H1 (cell line): Measurements from ENCODE around the gene ENO4. TPM values are rescaled to one million over a fixed set of nuclear protein-coding genes. Genes with fewer than 3 reads are reported as not detected.

ENCODE experiments used
- POLR2AphosphoS5 ChIP-seq: IDR thresholded peaks from 2 replicates; pipeline ENCODE4 v1.6.1; 2011; ENCODE audit warnings: low read depth, low read length
- RNF2 ChIP-seq: fragments of 200-900, 300-1000 bp; sonication (generic); IDR thresholded peaks from 2 replicates; pipeline ENCODE4 v1.7.1; 2016; ENCODE audit warnings: borderline replicate concordance, low read depth, mild to moderate bottlenecking, antibody characterized with exemption, low read length; ENCODE audit not compliant: poor library complexity, severe bottlenecking; ENCODE audit errors: missing control alignments
- polyA plus RNA-seq, 7 experiments: library from polyadenylated mRNA; depleted of rRNA in 3 of 7; stranded (reverse) in 5 of 7; unstranded in 2 of 7; fragments of >200 nt in 5 of 7; fragments of 200-250 nt in 2 of 7; gene quantifications; 1 replicate in 5 of 7; 2 replicates in 1 of 7; 4 replicates in 1 of 7; pipeline versions ENCODE4 v1.2.1 to v1.2.3, GENCODE V29; 2011 to 2013; ENCODE audit warnings: missing spikeins in 2 of 7, mixed read lengths in 2 of 7
- total RNA-seq: library from RNA; stranded (reverse); fragmentation: NEBNext Ultra II Directional; extraction: Animal tissue kit (Norgen Biotek cat#: 25700); gene quantifications from 2 replicates; pipeline ENCODE4 v1.2.1, GENCODE V29; 2021

ENO4 gene
- total and polyA plus RNA-seq, 2 of the 8 experiments (the other 6 are each of a cell fraction or from before 2014, with no cell fraction given): 0.77 TPM; not detected in 1

DNA sequence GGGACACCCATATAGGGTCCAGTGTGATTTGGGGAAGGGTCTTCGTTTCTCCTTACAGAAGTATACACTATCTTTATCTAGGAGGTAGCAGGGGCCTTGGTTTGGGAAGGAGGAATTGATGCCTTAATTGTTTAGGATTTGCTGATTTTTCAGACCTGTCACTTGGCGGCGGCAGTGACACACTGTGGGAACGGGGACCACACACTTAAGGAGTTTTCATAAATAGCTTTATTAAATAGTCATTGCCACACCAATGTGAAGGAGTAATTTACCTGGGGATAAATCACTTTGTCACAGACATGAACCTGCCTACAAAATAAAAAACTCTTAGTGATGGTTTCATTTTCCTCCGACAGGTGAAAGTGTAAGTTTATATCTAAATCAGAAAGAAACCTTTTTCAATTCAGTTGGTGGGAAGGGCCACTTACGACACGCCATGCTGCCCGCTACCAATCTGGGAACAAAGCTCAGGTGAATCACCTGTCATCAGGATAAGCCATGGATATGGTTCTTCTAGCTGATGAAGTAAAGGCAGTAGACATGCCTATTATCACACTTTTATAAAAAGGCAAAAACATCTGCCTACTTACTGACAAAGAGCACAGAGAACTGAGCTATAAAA is 12.3 kb upstream of the ENO4 start (continued):
- TF ChIP-seq RNF2: no peak
- TF ChIP-seq POLR2AphosphoS5: no peak
